HL-60 (cell line): ENCODE measurements around the gene ATXN7L1.
"Not testable (repeated sequence)": the region's sequence is repeated elsewhere in the genome, so short reads cannot be mapped to it uniquely, and the experiment has no call there.

Experiments used
- DNase-seq, 2 experiments: peaks; one replicate each; pipeline ENCODE4 v3.0.0-alpha.2; 2010 to 2020; ENCODE audit warnings: low read depth in 1 of 2, low spot score in 1 of 2
- H3K27ac ChIP-seq: fragments of 250-450 bp; sonication (Bioruptor Pico); replicated peaks from 2 replicates; pipeline ENCODE4 v1.5.1; 2020; ENCODE audit warnings: mild to moderate bottlenecking, moderate library complexity
- H3K27me3 ChIP-seq: fragments of 250-450 bp; sonication (Bioruptor Pico); 2 replicates; pipeline ENCODE4 v1.5.1; 2021; ENCODE audit warnings: mild to moderate bottlenecking, moderate library complexity; ENCODE audit not compliant: insufficient read depth, poor library complexity, severe bottlenecking
- H3K4me3 ChIP-seq: replicated peaks from 2 replicates; pipeline ENCODE4 v1.5.1; 2011; ENCODE audit warnings: mild to moderate bottlenecking, control low read depth, low read length; ENCODE audit not compliant: insufficient read depth
- GABPA ChIP-seq: IDR thresholded peaks from 2 replicates; pipeline ENCODE4 v1.6.1; 2012; ENCODE audit warnings: low read depth
- POLR2AphosphoS5 ChIP-seq: IDR thresholded peaks from 2 replicates; pipeline ENCODE4 v1.6.1; 2012; ENCODE audit warnings: low read depth
- SPI1 ChIP-seq: IDR thresholded peaks from 2 replicates; pipeline ENCODE4 v1.6.1; 2012; ENCODE audit warnings: low read depth, mild to moderate bottlenecking, borderline replicate concordance
- TF ChIP-seq, protein P1 (sequence below): IDR thresholded peaks from one replicate; pipeline ENCODE4 v1.5.1; 2011; ENCODE audit warnings: low read length, control low read depth, inconsistent platforms; ENCODE audit not compliant: insufficient read depth
- TF ChIP-seq, protein P2 (sequence below): IDR thresholded peaks from 2 replicates; pipeline ENCODE4 v1.6.1; 2012; ENCODE audit warnings: low read depth; ENCODE audit not compliant: insufficient replicate concordance

ATXN7L1 gene

DNA sequence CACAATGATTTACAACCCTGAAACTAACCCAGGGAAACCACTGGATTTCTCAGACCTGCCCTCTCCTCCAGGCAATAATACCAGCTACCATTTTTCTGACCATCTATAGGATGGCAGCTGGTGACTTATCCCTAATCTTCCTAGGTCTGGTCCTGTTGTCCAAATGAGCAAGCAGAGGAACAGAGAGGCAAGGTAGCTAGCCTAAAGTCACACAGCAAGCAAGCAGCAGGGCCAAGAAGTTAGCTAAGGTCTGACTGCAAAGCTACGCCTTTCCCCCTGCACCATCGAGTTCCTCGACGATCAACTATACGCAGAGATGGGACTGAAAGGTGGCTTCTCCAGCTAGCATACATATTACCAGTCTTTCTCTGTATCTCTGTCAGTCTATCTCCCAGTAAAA lies 25.3 kb downstream of the ATXN7L1 start:
- no peak overlapping the region for H3K27ac ChIP-seq
- no peaks in the 10 kb centered on the region for H3K27me3 ChIP-seq
- no peak overlapping the region for H3K4me3 ChIP-seq
- no peak for DNase-seq
- TF ChIP-seq POLR2AphosphoS5, result no peak
- TF ChIP-seq, protein P1, sequence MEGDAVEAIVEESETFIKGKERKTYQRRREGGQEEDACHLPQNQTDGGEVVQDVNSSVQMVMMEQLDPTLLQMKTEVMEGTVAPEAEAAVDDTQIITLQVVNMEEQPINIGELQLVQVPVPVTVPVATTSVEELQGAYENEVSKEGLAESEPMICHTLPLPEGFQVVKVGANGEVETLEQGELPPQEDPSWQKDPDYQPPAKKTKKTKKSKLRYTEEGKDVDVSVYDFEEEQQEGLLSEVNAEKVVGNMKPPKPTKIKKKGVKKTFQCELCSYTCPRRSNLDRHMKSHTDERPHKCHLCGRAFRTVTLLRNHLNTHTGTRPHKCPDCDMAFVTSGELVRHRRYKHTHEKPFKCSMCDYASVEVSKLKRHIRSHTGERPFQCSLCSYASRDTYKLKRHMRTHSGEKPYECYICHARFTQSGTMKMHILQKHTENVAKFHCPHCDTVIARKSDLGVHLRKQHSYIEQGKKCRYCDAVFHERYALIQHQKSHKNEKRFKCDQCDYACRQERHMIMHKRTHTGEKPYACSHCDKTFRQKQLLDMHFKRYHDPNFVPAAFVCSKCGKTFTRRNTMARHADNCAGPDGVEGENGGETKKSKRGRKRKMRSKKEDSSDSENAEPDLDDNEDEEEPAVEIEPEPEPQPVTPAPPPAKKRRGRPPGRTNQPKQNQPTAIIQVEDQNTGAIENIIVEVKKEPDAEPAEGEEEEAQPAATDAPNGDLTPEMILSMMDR, result no peak
- TF ChIP-seq, protein P2, sequence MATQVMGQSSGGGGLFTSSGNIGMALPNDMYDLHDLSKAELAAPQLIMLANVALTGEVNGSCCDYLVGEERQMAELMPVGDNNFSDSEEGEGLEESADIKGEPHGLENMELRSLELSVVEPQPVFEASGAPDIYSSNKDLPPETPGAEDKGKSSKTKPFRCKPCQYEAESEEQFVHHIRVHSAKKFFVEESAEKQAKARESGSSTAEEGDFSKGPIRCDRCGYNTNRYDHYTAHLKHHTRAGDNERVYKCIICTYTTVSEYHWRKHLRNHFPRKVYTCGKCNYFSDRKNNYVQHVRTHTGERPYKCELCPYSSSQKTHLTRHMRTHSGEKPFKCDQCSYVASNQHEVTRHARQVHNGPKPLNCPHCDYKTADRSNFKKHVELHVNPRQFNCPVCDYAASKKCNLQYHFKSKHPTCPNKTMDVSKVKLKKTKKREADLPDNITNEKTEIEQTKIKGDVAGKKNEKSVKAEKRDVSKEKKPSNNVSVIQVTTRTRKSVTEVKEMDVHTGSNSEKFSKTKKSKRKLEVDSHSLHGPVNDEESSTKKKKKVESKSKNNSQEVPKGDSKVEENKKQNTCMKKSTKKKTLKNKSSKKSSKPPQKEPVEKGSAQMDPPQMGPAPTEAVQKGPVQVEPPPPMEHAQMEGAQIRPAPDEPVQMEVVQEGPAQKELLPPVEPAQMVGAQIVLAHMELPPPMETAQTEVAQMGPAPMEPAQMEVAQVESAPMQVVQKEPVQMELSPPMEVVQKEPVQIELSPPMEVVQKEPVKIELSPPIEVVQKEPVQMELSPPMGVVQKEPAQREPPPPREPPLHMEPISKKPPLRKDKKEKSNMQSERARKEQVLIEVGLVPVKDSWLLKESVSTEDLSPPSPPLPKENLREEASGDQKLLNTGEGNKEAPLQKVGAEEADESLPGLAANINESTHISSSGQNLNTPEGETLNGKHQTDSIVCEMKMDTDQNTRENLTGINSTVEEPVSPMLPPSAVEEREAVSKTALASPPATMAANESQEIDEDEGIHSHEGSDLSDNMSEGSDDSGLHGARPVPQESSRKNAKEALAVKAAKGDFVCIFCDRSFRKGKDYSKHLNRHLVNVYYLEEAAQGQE, result no peak
- no peak for TF ChIP-seq GABPA
- TF ChIP-seq SPI1, result no peak

DNA sequence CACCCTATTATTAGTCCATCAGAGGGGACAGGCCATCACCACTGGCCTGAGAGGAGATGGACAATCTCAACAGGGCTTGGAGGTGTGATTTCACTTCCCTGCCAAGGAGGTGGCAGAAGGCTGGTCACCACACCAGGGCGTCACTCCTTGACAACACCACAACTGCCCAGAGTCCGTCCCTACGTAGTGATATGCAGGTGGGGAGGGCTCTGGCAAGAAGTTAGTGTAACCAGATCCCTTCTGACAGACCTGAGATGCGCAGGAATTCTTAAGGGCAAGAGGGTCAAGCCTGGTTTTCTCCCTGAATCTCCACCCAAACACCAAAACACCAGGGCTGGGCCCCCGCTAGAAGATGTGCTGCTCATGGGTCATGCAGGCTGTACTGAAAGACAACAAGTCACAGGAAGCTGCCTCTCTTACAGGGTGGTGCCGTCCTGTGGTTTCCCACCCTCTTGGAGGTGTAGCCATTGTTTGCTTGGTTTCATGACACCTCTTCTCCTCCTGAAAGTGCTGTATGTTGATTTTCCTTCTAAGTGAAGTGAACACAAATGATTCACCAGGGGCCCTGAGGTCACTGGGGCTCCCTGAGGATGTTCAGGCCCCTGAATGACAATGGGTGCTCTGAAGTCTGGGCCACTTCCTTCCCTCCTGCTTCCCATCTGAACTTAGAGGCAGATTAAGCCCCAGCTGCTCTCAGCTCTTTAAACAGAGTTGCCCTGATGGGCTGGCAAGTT lies 27.1 kb downstream of the ATXN7L1 start:
- H3K4me3 ChIP-seq, result no peak overlapping the region
- no peak for DNase-seq
- no peak overlapping the region for H3K27ac ChIP-seq
- no peaks in the 10 kb centered on the region for H3K27me3 ChIP-seq
- TF ChIP-seq SPI1, result no peak
- TF ChIP-seq, protein P2, result no peak
- no peak for TF ChIP-seq POLR2AphosphoS5
- TF ChIP-seq, protein P1, result no peak
- TF ChIP-seq GABPA, result no peak

DNA sequence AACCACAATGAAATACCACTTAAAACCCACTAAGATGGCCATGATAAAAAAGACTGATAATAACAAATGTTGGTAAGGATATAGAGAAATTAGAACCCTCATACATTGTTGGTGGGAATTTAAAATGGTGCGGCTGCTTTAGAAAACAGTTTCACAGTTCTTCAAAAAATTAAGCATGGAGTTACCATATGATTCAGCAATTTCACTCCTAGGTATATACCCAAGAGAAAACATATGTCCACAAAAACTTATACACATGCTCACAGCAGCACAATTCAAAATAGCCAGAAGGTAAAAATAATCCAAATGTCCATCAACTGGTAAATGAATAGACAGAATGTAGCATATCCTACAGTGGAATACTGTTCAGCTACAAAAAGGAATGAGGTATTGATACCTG lies 30.0 kb downstream of the ATXN7L1 start:
- DNase-seq, result no peak
- TF ChIP-seq, protein P2, result no peak
- TF ChIP-seq SPI1 (no peak), POLR2AphosphoS5 (no peak), GABPA (no peak)
- TF ChIP-seq, protein P1, result no peak
- H3K27me3 ChIP-seq, result no peaks in the 10 kb centered on the region

DNA sequence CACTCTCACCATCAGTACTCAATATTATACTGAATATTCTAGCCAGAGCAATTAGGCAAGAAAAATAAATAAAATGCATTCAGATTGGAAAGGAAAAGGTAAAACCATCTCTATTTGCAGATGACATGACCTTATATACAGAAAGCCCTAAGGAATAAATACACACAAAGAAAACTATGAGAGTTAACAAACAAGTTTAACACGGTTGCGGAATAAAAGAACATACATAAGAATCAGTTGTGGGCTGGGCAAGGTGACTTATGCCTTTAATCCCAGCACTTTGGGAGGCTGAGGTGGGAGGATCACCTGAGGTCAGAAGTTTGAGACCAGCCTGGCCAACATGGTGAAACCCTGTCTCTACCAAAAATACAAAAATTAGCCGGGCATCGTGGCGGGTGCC lies 31.7 kb downstream of the ATXN7L1 start:
- not testable (repeated sequence) for H3K27ac ChIP-seq, H3K4me3 ChIP-seq, DNase-seq, H3K27me3 ChIP-seq

More for the DNA sequence above, 30.0 kb downstream of the ATXN7L1 start:
- Histone ChIP-seq H3K4me3 (no peak overlapping the region), H3K27ac (no peak overlapping the region)
